HepG2 (cell line): ENCODE measurements around the gene DNAJB11. TPM values are rescaled to one million over a fixed set of nuclear protein-coding genes. Genes with fewer than 3 reads are reported as not detected.

Experiments
- BCL6 ChIP-seq: IDR thresholded peaks from 2 replicates; pipeline ENCODE4 v1.6.1; 2016; ENCODE audit warnings: missing genetic modification reagents, missing compliant biosample characterization
- CBX5 ChIP-seq: sonication (generic); formaldehyde crosslinking; IDR thresholded peaks from 2 replicates; pipeline ENCODE4 v1.4.0; 2020; ENCODE audit warnings: missing genetic modification reagents, borderline replicate concordance
- FOSL1 ChIP-seq: sonication (generic); formaldehyde crosslinking; IDR thresholded peaks from 2 replicates; pipeline ENCODE4 v1.9.0; 2021; ENCODE audit warnings: missing genetic modification reagents, borderline replicate concordance
- HNF1B ChIP-seq: sonication (generic); formaldehyde crosslinking; IDR thresholded peaks from 2 replicates; pipeline ENCODE4 v1.5.1; 2020; ENCODE audit warnings: mild to moderate bottlenecking, moderate library complexity, missing genetic modification reagents
- KLF12 ChIP-seq: sonication (generic); formaldehyde crosslinking; IDR thresholded peaks from 2 replicates; pipeline ENCODE4 v1.4.0; 2020; ENCODE audit warnings: missing genetic modification reagents, borderline replicate concordance
- KLF13 ChIP-seq: sonication (generic); formaldehyde crosslinking; IDR thresholded peaks from 2 replicates; pipeline ENCODE4 v1.4.0; 2020; ENCODE audit warnings: mild to moderate bottlenecking, missing genetic modification reagents
- MLLT10 ChIP-seq: sonication (generic); formaldehyde crosslinking; IDR thresholded peaks from 2 replicates; pipeline ENCODE4 v1.4.0; 2020; ENCODE audit warnings: missing genetic modification reagents
- PAF1 ChIP-seq: IDR thresholded peaks from 2 replicates; pipeline ENCODE4 v1.6.1; 2016; ENCODE audit warnings: missing genetic modification reagents, missing compliant biosample characterization
- PLSCR1 ChIP-seq: sonication (generic); formaldehyde crosslinking; IDR thresholded peaks from 2 replicates; pipeline ENCODE4 v1.5.0; 2020; ENCODE audit warnings: missing genetic modification reagents, mild to moderate bottlenecking, borderline replicate concordance
- PRDM4 ChIP-seq: sonication (generic); formaldehyde crosslinking; IDR thresholded peaks from 2 replicates; pipeline ENCODE4 v1.9.0; 2021; ENCODE audit warnings: missing genetic modification reagents, borderline replicate concordance
- RXRB ChIP-seq: IDR thresholded peaks from 2 replicates; pipeline ENCODE4 v1.6.1; 2016; ENCODE audit warnings: borderline replicate concordance, missing genetic modification reagents, missing compliant biosample characterization
- ZBTB8A ChIP-seq: sonication (generic); formaldehyde crosslinking; IDR thresholded peaks from 2 replicates; pipeline ENCODE4 v1.4.0; 2020; ENCODE audit warnings: mild to moderate bottlenecking, low read depth, missing genetic modification reagents, borderline replicate concordance
- ZMAT5 ChIP-seq: sonication (generic); formaldehyde crosslinking; IDR thresholded peaks from 2 replicates; pipeline ENCODE4 v1.5.0; 2020; ENCODE audit warnings: mild to moderate bottlenecking, low read depth, missing genetic modification reagents, borderline replicate concordance
- ZNF160 ChIP-seq: sonication (generic); formaldehyde crosslinking; IDR thresholded peaks from 2 replicates; pipeline ENCODE4 v1.8.0; 2022; ENCODE audit warnings: mild to moderate bottlenecking, inconsistent platforms, missing genetic modification reagents
- ZNF652 ChIP-seq: IDR thresholded peaks from 2 replicates; pipeline ENCODE4 v1.6.1; 2016; ENCODE audit warnings: low read depth, borderline replicate concordance
- ZNF761 ChIP-seq: sonication (generic); formaldehyde crosslinking; conservative IDR thresholded peaks from 2 replicates; pipeline ENCODE4 v1.4.0; 2020; ENCODE audit warnings: mild to moderate bottlenecking, missing genetic modification reagents
- ZSCAN29 ChIP-seq: sonication (generic); formaldehyde crosslinking; conservative IDR thresholded peaks from 2 replicates; pipeline ENCODE4 v1.4.0; 2020; ENCODE audit warnings: mild to moderate bottlenecking, missing genetic modification reagents
- polyA plus RNA-seq, 8 experiments: library from polyadenylated mRNA; depleted of rRNA in 3 of 8; stranded (reverse) in 7 of 8; unstranded in 1 of 8; fragments of >200 nt; fragmentation: Illumina TruSeq in 4 of 8; extraction: Trizol in 4 of 8; gene quantifications; 2 replicates each; pipeline versions ENCODE4 v1.2.1 to v1.2.3, GENCODE V29; 2011 to 2016; ENCODE audit warnings: low read depth in 4 of 8, missing spikeins in 1 of 8, mixed read lengths in 1 of 8; ENCODE audit not compliant: insufficient read depth in 1 of 8
- total RNA-seq, 5 experiments: library from RNA; depleted of rRNA; stranded (reverse); fragments of >200 nt; fragmentation: Illumina TruSeq; extraction: Trizol; gene quantifications; 2 replicates each; pipeline ENCODE4 v1.2.3, GENCODE V29; 2016; ENCODE audit warnings: low read depth in 1 of 5
- TF ChIP-seq, protein P1 (sequence below): sonication (generic); formaldehyde crosslinking; IDR thresholded peaks from 2 replicates; pipeline ENCODE4 v1.4.0; 2020; ENCODE audit warnings: missing genetic modification reagents

The DNAJB11 gene
- total and polyA plus RNA-seq, 2 of the 13 experiments (the other 11 are each of a cell fraction or from before 2014, with no cell fraction given): 41.0 to 132 TPM

- TF ChIP-seq ZBTB8A (CRISPR knock-in tag): no peak
- TF ChIP-seq KLF12: no peak
- TF ChIP-seq ZNF160 (CRISPR knock-in tag): peak; percentile 15; the same call in 1 of the 2 replicates
- TF ChIP-seq ZNF652 (CRISPR knock-in tag): 0 out of 2 replicates have a peak, but pooled peaks have one; percentile 12
- TF ChIP-seq ZSCAN29 (CRISPR knock-in tag): no peak
- 0 out of 2 replicates have a peak, but pooled peaks have one; percentile 58 for TF ChIP-seq PLSCR1 (CRISPR knock-in tag)
- TF ChIP-seq PRDM4 (CRISPR knock-in tag): no peak
- no peak for TF ChIP-seq BCL6 (CRISPR knock-in tag)
- TF ChIP-seq ZNF761 (CRISPR knock-in tag): no peak
- TF ChIP-seq ZMAT5: 0 out of 2 replicates have a peak, but pooled peaks have one; percentile 44
- no peak for TF ChIP-seq KLF13 (CRISPR knock-in tag)
- TF ChIP-seq, protein P1, sequence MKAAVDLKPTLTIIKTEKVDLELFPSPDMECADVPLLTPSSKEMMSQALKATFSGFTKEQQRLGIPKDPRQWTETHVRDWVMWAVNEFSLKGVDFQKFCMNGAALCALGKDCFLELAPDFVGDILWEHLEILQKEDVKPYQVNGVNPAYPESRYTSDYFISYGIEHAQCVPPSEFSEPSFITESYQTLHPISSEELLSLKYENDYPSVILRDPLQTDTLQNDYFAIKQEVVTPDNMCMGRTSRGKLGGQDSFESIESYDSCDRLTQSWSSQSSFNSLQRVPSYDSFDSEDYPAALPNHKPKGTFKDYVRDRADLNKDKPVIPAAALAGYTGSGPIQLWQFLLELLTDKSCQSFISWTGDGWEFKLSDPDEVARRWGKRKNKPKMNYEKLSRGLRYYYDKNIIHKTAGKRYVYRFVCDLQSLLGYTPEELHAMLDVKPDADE: no peak
- TF ChIP-seq FOSL1: no peak
- no peak; the same call in 1 of the 2 replicates for TF ChIP-seq RXRB (CRISPR knock-in tag)
- no peak for TF ChIP-seq HNF1B (CRISPR knock-in tag)
- no peak for TF ChIP-seq CBX5 (CRISPR knock-in tag)
- TF ChIP-seq PAF1: peak; percentile 29; the same call in 1 of the 2 replicates
- 0 out of 2 replicates have a peak, but pooled peaks have one; percentile 21 for TF ChIP-seq MLLT10 (CRISPR knock-in tag)
These were observed 43.7 kb downstream of the DNAJB11 start (continued) for GRCh38 chr3:186614266-186614596.
